ENCODE data around the gene TMEM273.

TMEM273 gene

GRCh38 chr10:49177391-49178355 lies 10.5 kb downstream of the TMEM273 start:
- TF ChIP-seq CTCF (IDR thresholded peaks at IDR 0.05; ENCODE audit: low read depth, low read length) = no peak
- TF ChIP-seq EZH2phosphoT487 (IDR thresholded peaks at IDR 0.05; ENCODE audit: low read depth) = no peak
- H3K9ac ChIP-seq (ENCODE audit: low read length) = peak overlapping the region; percentile 51
- no peaks in the 10 kb centered on the region for H3K27me3 ChIP-seq (ENCODE audit: low read depth, low read length)
- peak overlapping the region; percentile 77; the same call in 1 of the 2 replicates for H2AFZ ChIP-seq (ENCODE audit: low read depth, low read length)
- H4K20me1 ChIP-seq (ENCODE audit: insufficient read depth, low read length) = no peaks in the 10 kb centered on the region
- peak overlapping the region; percentile 70 for H3K4me2 ChIP-seq (ENCODE audit: low read length)
- peak overlapping the region; percentile 47 for H3K4me3 ChIP-seq (ENCODE audit: low read length)
- no peaks in the 10 kb centered on the region for H3K36me3 ChIP-seq (replicated peaks; ENCODE audit: low read depth, low read length)
- H3K79me2 ChIP-seq (ENCODE audit: low read length) = no peaks in the 10 kb centered on the region
- peak overlapping the region; percentile 75 for H3K27ac ChIP-seq (ENCODE audit: low read length)
- H3K4me1 ChIP-seq (ENCODE audit: low read length) = peaks cover 93% of the 10 kb centered on the region
- H3K9me3 ChIP-seq (ENCODE audit: insufficient read depth, low read length) = no peaks in the 10 kb centered on the region

GRCh38 chr10:49176310-49177268 lies 11.6 kb downstream of the TMEM273 start:
- H3K4me3 ChIP-seq (ENCODE audit: low read length) = peak overlapping the region; percentile 47
- H3K27me3 ChIP-seq (ENCODE audit: low read depth, low read length) = no peaks in the 10 kb centered on the region
- TF ChIP-seq EZH2phosphoT487 (IDR thresholded peaks at IDR 0.05; ENCODE audit: low read depth) = no peak
- TF ChIP-seq CTCF (IDR thresholded peaks at IDR 0.05; ENCODE audit: low read depth, low read length) = 0 out of 2 replicates have a peak, but pooled peaks have one; percentile 15
- no peaks in the 10 kb centered on the region for H3K9me3 ChIP-seq (ENCODE audit: insufficient read depth, low read length)
- peak overlapping the region; percentile 70 for H3K4me2 ChIP-seq (ENCODE audit: low read length)
- peak overlapping the region; percentile 77; the same call in 1 of the 2 replicates for H2AFZ ChIP-seq (ENCODE audit: low read depth, low read length)
- H3K36me3 ChIP-seq (replicated peaks; ENCODE audit: low read depth, low read length) = no peaks in the 10 kb centered on the region
- no peaks in the 10 kb centered on the region for H3K79me2 ChIP-seq (ENCODE audit: low read length)
- peak overlapping the region; percentile 75 for H3K27ac ChIP-seq (ENCODE audit: low read length)
- peaks cover 97% of the 10 kb centered on the region for H3K4me1 ChIP-seq (ENCODE audit: low read length)
- H3K9ac ChIP-seq (ENCODE audit: low read length) = peak overlapping the region; percentile 51
- no peaks in the 10 kb centered on the region for H4K20me1 ChIP-seq (ENCODE audit: insufficient read depth, low read length)

- Histone ChIP-seq H2AFZ (ENCODE audit: low read depth, low read length) (no peak overlapping the region), H3K4me1 (ENCODE audit: low read length) (peaks cover 92% of the 10 kb centered on the region), H3K9me3 (ENCODE audit: insufficient read depth, low read length) (no peaks in the 10 kb centered on the region), H4K20me1 (ENCODE audit: insufficient read depth, low read length) (no peaks in the 10 kb centered on the region), H3K36me3 (replicated peaks; ENCODE audit: low read depth, low read length) (no peaks in the 10 kb centered on the region), H3K9ac (ENCODE audit: low read length) (no peak overlapping the region), H3K4me3 (ENCODE audit: low read length) (no peak overlapping the region), H3K27me3 (ENCODE audit: low read depth, low read length) (no peaks in the 10 kb centered on the region), H3K27ac (ENCODE audit: low read length) (no peak overlapping the region), H3K79me2 (ENCODE audit: low read length) (no peaks in the 10 kb centered on the region), H3K4me2 (ENCODE audit: low read length) (no peak overlapping the region)
- TF ChIP-seq CTCF (IDR thresholded peaks at IDR 0.05; ENCODE audit: low read depth, low read length) = no peak
- no peak for TF ChIP-seq EZH2phosphoT487 (IDR thresholded peaks at IDR 0.05; ENCODE audit: low read depth)
Observed at GRCh38 chr10:49175587-49176309, 12.4 kb downstream of the TMEM273 start.
